H1 (cell line): ENCODE measurements around the gene ERC1. TPM values are rescaled to one million over a fixed set of nuclear protein-coding genes. Genes with fewer than 3 reads are reported as not detected.

Experiments
- CTCF ChIA-PET: fragments of 300-600 bp; sonication (Branson Sonifier 250); formaldehyde crosslinking; loops from one replicate; lab custom pipeline; 2021; ENCODE audit not compliant: partially characterized antibody; lab: Charles Lee
- POLR2A ChIA-PET: fragments of 300-600 bp; sonication (Branson Sonifier 250); formaldehyde crosslinking; loops from one replicate; lab custom pipeline; 2021; ENCODE audit warnings: inconsistent platforms; ENCODE audit not compliant: partially characterized antibody; lab: Charles Lee
- DNase-seq, 2 experiments: peaks; one replicate each; pipeline versions ENCODE4 v3.0.0 to v3.0.0-alpha.2; 2010 to 2022; ENCODE audit warnings: low spot score in 2 of 2, low read depth in 1 of 2, mixed read lengths in 1 of 2
- FAIRE-seq: peaks from 2 replicates; lab custom pipeline; 2011; peaks lifted over from hg19 to GRCh38; lab: Jason Lieb, UNC
- H2AFZ ChIP-seq: 2 replicates; pipeline ENCODE4 v1.8.1; 2012; ENCODE audit warnings: low read length, inconsistent platforms
- H2AK5ac ChIP-seq: 2 replicates; pipeline ENCODE4 v1.6.1; 2013; ENCODE audit warnings: low read depth, low read length
- H2BK120ac ChIP-seq: replicated peaks from 2 replicates; pipeline ENCODE3; 2013; ENCODE audit warnings: low read depth, low read length, inconsistent platforms
- H2BK12ac ChIP-seq: 2 replicates; pipeline ENCODE4 v1.6.1; 2013; ENCODE audit warnings: low read depth, low read length
- H2BK15ac ChIP-seq: 2 replicates; pipeline ENCODE4 v1.6.1; 2013; ENCODE audit warnings: low read length
- H2BK20ac ChIP-seq: 2 replicates; pipeline ENCODE4 v1.6.1; 2013; ENCODE audit warnings: low read length
- H2BK5ac ChIP-seq: 2 replicates; pipeline ENCODE4 v1.6.1; 2013; ENCODE audit warnings: low read depth, low read length
- H3K14ac ChIP-seq: 2 replicates; pipeline ENCODE4 v1.6.1; 2013; ENCODE audit warnings: inconsistent platforms; ENCODE audit not compliant: insufficient read length
- H3K18ac ChIP-seq: 2 replicates; pipeline ENCODE4 v1.6.1; 2013; ENCODE audit warnings: low read length; ENCODE audit errors: extremely low read depth
- H3K23ac ChIP-seq: 2 replicates; pipeline ENCODE4 v1.6.1; 2013; ENCODE audit warnings: inconsistent platforms; ENCODE audit not compliant: insufficient read length
- H3K23me2 ChIP-seq: 2 replicates; pipeline ENCODE4 v1.6.1; 2013; ENCODE audit warnings: low read depth, low read length
- H3K27ac ChIP-seq: 2 replicates; pipeline ENCODE4 v1.6.1; 2011; ENCODE audit warnings: low read depth, low read length, inconsistent platforms
- H3K27me3 ChIP-seq, 4 experiments: replicated peaks in 1 of 4; 1 replicate in 1 of 4; 2 replicates in 3 of 4; pipeline versions ENCODE4 v1.6.1 to v1.8.1; 2011 to 2013; ENCODE audit warnings: low read length in 3 of 4, mild to moderate bottlenecking in 3 of 4, inconsistent platforms in 2 of 4, mixed read lengths in 2 of 4, moderate library complexity in 1 of 4; ENCODE audit not compliant: control insufficient read depth in 3 of 4, insufficient read depth in 3 of 4; ENCODE audit errors: extremely low read depth in 1 of 4
- H3K36me3 ChIP-seq, 4 experiments: 2 replicates each; pipeline versions ENCODE4 v1.6.1 to v1.8.1; 2011 to 2013; ENCODE audit warnings: mild to moderate bottlenecking in 4 of 4, low read length in 3 of 4, moderate library complexity in 2 of 4, control low read depth in 1 of 4, inconsistent platforms in 1 of 4; ENCODE audit not compliant: insufficient read depth in 4 of 4, control insufficient read depth in 2 of 4
- H3K4ac ChIP-seq: replicated peaks from 2 replicates; pipeline ENCODE3; 2013; ENCODE audit warnings: low read length, low read depth, mixed read lengths, inconsistent platforms; ENCODE audit not compliant: insufficient read length
- H3K4me1 ChIP-seq, 4 experiments: replicated peaks in 1 of 4; 1 replicate in 1 of 4; 2 replicates in 3 of 4; pipeline versions ENCODE4 v1.6.1 to v1.8.1; 2011 to 2013; ENCODE audit warnings: low read length in 3 of 4, inconsistent platforms in 2 of 4, mixed read lengths in 1 of 4; ENCODE audit not compliant: insufficient read depth in 4 of 4, control insufficient read depth in 3 of 4
- H3K4me2 ChIP-seq, 2 experiments: 2 replicates each; pipeline versions ENCODE4 v1.6.1 to v1.8.1; 2011 to 2013; ENCODE audit warnings: low read depth in 2 of 2, low read length in 2 of 2, control low read depth in 1 of 2, inconsistent platforms in 1 of 2, mild to moderate bottlenecking in 1 of 2; ENCODE audit not compliant: insufficient read depth in 1 of 2
- H3K4me3 ChIP-seq, 4 experiments: fragments of 200-600, 300-600 bp in 1 of 4; sonication (generic), shearing (Covaris generic), sonication (Bioruptor Twin) in 1 of 4; 2 replicates each; pipeline versions ENCODE4 v1.5.1 to v1.8.1; 2011 to 2016; ENCODE audit warnings: low read length in 4 of 4, low read depth in 3 of 4, control low read depth in 2 of 4, inconsistent platforms in 2 of 4, mild to moderate bottlenecking in 2 of 4, mixed read lengths in 1 of 4, moderate library complexity in 1 of 4; ENCODE audit not compliant: insufficient read depth in 2 of 4; ENCODE audit errors: extremely low read depth in 1 of 4
- H3K56ac ChIP-seq: replicated peaks from 2 replicates; pipeline ENCODE3; 2013; ENCODE audit warnings: low read depth, mild to moderate bottlenecking, mixed read lengths, low read length, inconsistent platforms; ENCODE audit not compliant: insufficient read length
- H3K79me1 ChIP-seq: 2 replicates; pipeline ENCODE4 v1.6.1; 2013; ENCODE audit warnings: low read depth, low read length, control low read depth
- H3K79me2 ChIP-seq, 2 experiments: 2 replicates each; pipeline versions ENCODE4 v1.6.1 to v1.8.1; 2012 to 2013; ENCODE audit warnings: low read length in 2 of 2, mild to moderate bottlenecking in 2 of 2, inconsistent platforms in 1 of 2; ENCODE audit not compliant: insufficient read depth in 2 of 2, control insufficient read depth in 1 of 2
- H3K9ac ChIP-seq, 4 experiments: replicated peaks in 1 of 4; 1 replicate in 1 of 4; 2 replicates in 3 of 4; pipeline versions ENCODE4 v1.6.1 to v1.8.1; 2011 to 2013; ENCODE audit warnings: low read depth in 3 of 4, low read length in 3 of 4, control low read depth in 2 of 4, mild to moderate bottlenecking in 2 of 4, moderate library complexity in 2 of 4, inconsistent platforms in 1 of 4; ENCODE audit errors: extremely low read depth in 1 of 4
- H3K9me3 ChIP-seq, 2 experiments: 2 replicates each; pipeline versions ENCODE4 v1.6.1 to v1.8.1; 2012 to 2013; ENCODE audit warnings: mild to moderate bottlenecking in 2 of 2, moderate library complexity in 2 of 2, control low read depth in 1 of 2, inconsistent platforms in 1 of 2, low read depth in 1 of 2, low read length in 1 of 2, mixed read lengths in 1 of 2; ENCODE audit not compliant: insufficient read depth in 2 of 2
- H4K20me1 ChIP-seq, 2 experiments: replicated peaks in 1 of 2; 2 replicates each; pipeline versions ENCODE3 to v1.8.1; 2011 to 2013; ENCODE audit warnings: inconsistent platforms in 2 of 2, low read length in 2 of 2, mild to moderate bottlenecking in 1 of 2; ENCODE audit not compliant: insufficient read depth in 2 of 2, control insufficient read depth in 1 of 2
- H4K5ac ChIP-seq: 2 replicates; pipeline ENCODE4 v1.6.1; 2013; ENCODE audit warnings: low read length, low read depth, mixed read lengths, inconsistent platforms; ENCODE audit not compliant: insufficient read length
- H4K8ac ChIP-seq: 2 replicates; pipeline ENCODE4 v1.8.0; 2013; ENCODE audit warnings: mild to moderate bottlenecking, moderate library complexity, low read length, inconsistent platforms; ENCODE audit not compliant: insufficient read depth; ENCODE audit errors: extremely low read depth
- H4K91ac ChIP-seq: replicated peaks from 2 replicates; pipeline ENCODE3; 2013; ENCODE audit warnings: low read length, mixed read lengths, inconsistent platforms; ENCODE audit not compliant: insufficient read length
- BCL11A ChIP-seq, 2 experiments: IDR thresholded peaks; one replicate each; pipeline ENCODE4 v1.6.1; 2011; ENCODE audit warnings: low read depth in 2 of 2, low read length in 2 of 2, mild to moderate bottlenecking in 2 of 2
- FOSL1 ChIP-seq: IDR thresholded peaks from 2 replicates; pipeline ENCODE4 v1.6.1; 2011; ENCODE audit warnings: mild to moderate bottlenecking, low read depth, low read length, moderate library complexity; ENCODE audit not compliant: insufficient read depth
- GABPA ChIP-seq: IDR thresholded peaks from 2 replicates; pipeline ENCODE4 v1.6.1; 2011; ENCODE audit warnings: mild to moderate bottlenecking, low read length, moderate library complexity, borderline replicate concordance; ENCODE audit not compliant: insufficient read depth
- GTF2F1 ChIP-seq: IDR thresholded peaks from 2 replicates; pipeline ENCODE4 v1.6.1; 2012; ENCODE audit warnings: low read depth, low read length, improper control_type of control experiment, borderline replicate concordance
- NANOG ChIP-seq: IDR thresholded peaks from 2 replicates; pipeline ENCODE4 v1.6.1; 2011; ENCODE audit warnings: low read length, low read depth, mild to moderate bottlenecking, inconsistent platforms; ENCODE audit not compliant: insufficient read depth, poor library complexity, severe bottlenecking
- RXRA ChIP-seq: IDR thresholded peaks from 2 replicates; pipeline ENCODE4 v1.6.1; 2011; ENCODE audit warnings: low read depth, mild to moderate bottlenecking, low read length, moderate library complexity; ENCODE audit not compliant: insufficient read depth
- SP2 ChIP-seq: IDR thresholded peaks from 2 replicates; pipeline ENCODE4 v1.6.1; 2012; ENCODE audit warnings: mild to moderate bottlenecking, low read length, inconsistent platforms
- SRF ChIP-seq: IDR thresholded peaks from 2 replicates; pipeline ENCODE4 v1.6.1; 2011; ENCODE audit warnings: mild to moderate bottlenecking, low read depth, low read length, moderate library complexity
- SUZ12 ChIP-seq: fragments of 200-600 bp; sonication (generic); IDR thresholded peaks from 2 replicates; pipeline ENCODE4 v1.6.1; 2012; ENCODE audit warnings: mild to moderate bottlenecking, inconsistent platforms, low read length, moderate library complexity, mixed read lengths
- YY1 ChIP-seq: IDR thresholded peaks from 2 replicates; pipeline ENCODE4 v1.6.1; 2011; ENCODE audit warnings: low read depth, mild to moderate bottlenecking, low read length
- WGBS, 2 experiments: shearing (Covaris generic) in 1 of 2; methylation state at CpG; one replicate each; pipeline versions ENCODE4 v1.1.6 to v1.1.7; 2013 to 2015; ENCODE audit warnings: low lambda C conversion rate in 2 of 2, mixed read lengths in 2 of 2, inconsistent platforms in 1 of 2, low coverage in 1 of 2, missing lambda C conversion rate in 1 of 2; ENCODE audit not compliant: insufficient replicate concordance in 2 of 2, insufficient coverage in 1 of 2, insufficient read length in 1 of 2; ENCODE audit errors: extremely low coverage in 1 of 2, missing lambda C conversion rate in 1 of 2; 5-methylcytosine and 5-hydroxymethylcytosine counted together
- polyA plus RNA-seq, 7 experiments: library from polyadenylated mRNA; depleted of rRNA in 3 of 7; stranded (reverse) in 5 of 7; unstranded in 2 of 7; fragments of >200 nt in 5 of 7; fragments of 200-250 nt in 2 of 7; gene quantifications; 1 replicate in 5 of 7; 2 replicates in 1 of 7; 4 replicates in 1 of 7; pipeline versions ENCODE4 v1.2.1 to v1.2.3, GENCODE V29; 2011 to 2013; ENCODE audit warnings: missing spikeins in 2 of 7, mixed read lengths in 2 of 7
- total RNA-seq: library from RNA; stranded (reverse); fragmentation: NEBNext Ultra II Directional; extraction: Animal tissue kit (Norgen Biotek cat#: 25700); gene quantifications from 2 replicates; pipeline ENCODE4 v1.2.1, GENCODE V29; 2021
- TF ChIP-seq, protein P1 (sequence below): IDR thresholded peaks from 2 replicates; pipeline ENCODE4 v1.6.1; 2012; ENCODE audit warnings: low read length, inconsistent platforms

Gene ERC1
- total and polyA plus RNA-seq, 2 of the 8 experiments (the other 6 are each of a cell fraction or from before 2014, with no cell fraction given) = 7.8 to 45.7 TPM

DNA sequence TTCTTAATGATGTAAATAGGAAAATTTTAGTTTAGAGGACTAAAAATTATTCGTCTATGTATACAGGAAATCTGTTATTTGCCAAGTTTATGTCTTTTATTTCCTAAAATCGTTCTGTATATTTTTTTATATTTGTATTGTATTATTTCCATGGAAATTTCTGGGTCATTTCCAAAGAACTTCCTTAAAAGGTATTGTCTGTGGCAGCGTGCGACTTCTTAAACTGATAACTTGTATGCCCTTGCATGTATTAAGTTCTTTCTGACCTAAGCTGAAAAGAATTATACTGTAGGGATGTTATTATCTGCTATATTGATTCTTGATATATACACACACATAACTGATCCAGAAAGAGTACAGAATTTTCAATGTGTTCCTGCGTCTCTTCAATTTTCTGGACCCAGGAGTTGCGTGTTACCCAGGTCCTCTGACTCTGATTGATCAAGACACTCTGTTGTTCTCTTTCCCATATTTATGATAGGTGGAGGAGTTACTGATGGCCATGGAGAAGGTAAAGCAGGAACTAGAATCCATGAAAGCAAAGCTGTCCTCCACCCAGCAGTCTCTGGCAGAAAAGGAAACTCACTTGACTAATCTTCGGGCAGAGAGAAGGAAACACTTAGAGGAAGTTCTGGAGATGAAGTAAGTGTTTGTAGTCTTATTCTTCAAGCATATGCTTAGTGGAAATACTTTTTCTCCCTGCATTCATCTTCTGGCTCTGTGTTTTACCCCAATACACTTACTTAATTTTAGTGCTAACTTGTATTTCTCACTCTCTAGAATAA is 298.5 kb downstream of the ERC1 start:
- no peaks in the 10 kb centered on the region for H3K79me2 ChIP-seq
- no peak overlapping the region for H3K4me2 ChIP-seq
- H3K27ac ChIP-seq = no peak overlapping the region
- no peak overlapping the region for H3K9ac ChIP-seq
- no peak overlapping the region for H3K56ac ChIP-seq
- H3K79me1 ChIP-seq = no peaks in the 10 kb centered on the region
- DNase-seq (no peak), FAIRE-seq (no peak)
- no peak overlapping the region for H3K4ac ChIP-seq
- H2BK12ac ChIP-seq = no peak overlapping the region
- H3K14ac ChIP-seq = no peak overlapping the region
- no peak overlapping the region for H2AFZ ChIP-seq
- H3K23ac ChIP-seq = no peak overlapping the region
- H3K23me2 ChIP-seq = no peaks in the 10 kb centered on the region
- H2BK5ac ChIP-seq = no peak overlapping the region
- no peak overlapping the region for H2BK20ac ChIP-seq
- no peak overlapping the region for H3K4me3 ChIP-seq
- no peaks in the 10 kb centered on the region for H4K20me1 ChIP-seq
- H3K36me3 ChIP-seq = no peaks in the 10 kb centered on the region
- no peaks in the 10 kb centered on the region for H3K9me3 ChIP-seq
- no peak overlapping the region for H4K91ac ChIP-seq
- H3K4me1 ChIP-seq = peaks cover 0 to 3% (median 0%) of the 10 kb centered on the region in 4 experiments; a peak in 1 of 7 replicates
- 83% methylated on average over 7 of the region's 7 CpGs; no CpG with 5 or more reads in 1 of the 2 experiments for WGBS, 2 experiments
- H4K5ac ChIP-seq = no peak overlapping the region
- H3K18ac ChIP-seq = no peak overlapping the region
- ChIA-PET CTCF (no interaction called here), POLR2A (no interaction called here)
- H2BK15ac ChIP-seq = no peak overlapping the region
- no peak overlapping the region for H4K8ac ChIP-seq
- H3K27me3 ChIP-seq = no peaks in the 10 kb centered on the region
- H2BK120ac ChIP-seq = no peak overlapping the region
- no peak overlapping the region for H2AK5ac ChIP-seq
- no peak for TF ChIP-seq FOSL1
- no peak for TF ChIP-seq GABPA
- TF ChIP-seq, protein P1, sequence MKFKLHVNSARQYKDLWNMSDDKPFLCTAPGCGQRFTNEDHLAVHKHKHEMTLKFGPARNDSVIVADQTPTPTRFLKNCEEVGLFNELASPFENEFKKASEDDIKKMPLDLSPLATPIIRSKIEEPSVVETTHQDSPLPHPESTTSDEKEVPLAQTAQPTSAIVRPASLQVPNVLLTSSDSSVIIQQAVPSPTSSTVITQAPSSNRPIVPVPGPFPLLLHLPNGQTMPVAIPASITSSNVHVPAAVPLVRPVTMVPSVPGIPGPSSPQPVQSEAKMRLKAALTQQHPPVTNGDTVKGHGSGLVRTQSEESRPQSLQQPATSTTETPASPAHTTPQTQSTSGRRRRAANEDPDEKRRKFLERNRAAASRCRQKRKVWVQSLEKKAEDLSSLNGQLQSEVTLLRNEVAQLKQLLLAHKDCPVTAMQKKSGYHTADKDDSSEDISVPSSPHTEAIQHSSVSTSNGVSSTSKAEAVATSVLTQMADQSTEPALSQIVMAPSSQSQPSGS = no peak
- no peak for TF ChIP-seq NANOG
- no peak for TF ChIP-seq SP2
- no peak for TF ChIP-seq YY1
- no peak for TF ChIP-seq BCL11A (IDR thresholded peaks at IDR 0.05; ENCODE audit: low read depth in 2 of 2, low read length in 2 of 2)
- no peak for TF ChIP-seq GTF2F1
- TF ChIP-seq SRF = no peak
- no peak for TF ChIP-seq RXRA
- TF ChIP-seq SUZ12 = no peak
